Ectodermal cell (in vitro differentiated cells): Measurements from ENCODE around the gene FAM124A.

Experiments
- H3K27ac ChIP-seq: 2 replicates; pipeline ENCODE4 v1.7.0; 2013; ENCODE audit warnings: mild to moderate bottlenecking, low read depth, low read length; ENCODE audit not compliant: insufficient read depth, poor library complexity, severe bottlenecking
- H3K27me3 ChIP-seq: 2 replicates; pipeline ENCODE4 v1.7.0; 2013; ENCODE audit warnings: mild to moderate bottlenecking, low read length; ENCODE audit not compliant: insufficient read depth, control insufficient read depth, poor library complexity, severe bottlenecking
- H3K36me3 ChIP-seq: one replicate; pipeline ENCODE4 v1.7.0; 2013; ENCODE audit warnings: low read length; ENCODE audit not compliant: control insufficient read depth, insufficient read depth
- H3K4me1 ChIP-seq: one replicate; pipeline ENCODE4 v1.7.0; 2013; ENCODE audit warnings: low read length; ENCODE audit not compliant: control insufficient read depth, insufficient read depth
- H3K4me3 ChIP-seq: 2 replicates; pipeline ENCODE4 v1.7.0; 2013; ENCODE audit warnings: low read depth, low read length, control low read depth; ENCODE audit not compliant: insufficient read depth
- H3K9me3 ChIP-seq: 2 replicates; pipeline ENCODE4 v1.7.0; 2013; ENCODE audit warnings: mild to moderate bottlenecking, low read length, moderate library complexity; ENCODE audit not compliant: control insufficient read depth
- WGBS, 2 experiments: methylation state at CpG; one replicate each; pipeline ENCODE4 v1.1.7; 2013; ENCODE audit warnings: missing lambda C conversion rate in 2 of 2; 5-methylcytosine and 5-hydroxymethylcytosine counted together

The FAM124A gene

DNA sequence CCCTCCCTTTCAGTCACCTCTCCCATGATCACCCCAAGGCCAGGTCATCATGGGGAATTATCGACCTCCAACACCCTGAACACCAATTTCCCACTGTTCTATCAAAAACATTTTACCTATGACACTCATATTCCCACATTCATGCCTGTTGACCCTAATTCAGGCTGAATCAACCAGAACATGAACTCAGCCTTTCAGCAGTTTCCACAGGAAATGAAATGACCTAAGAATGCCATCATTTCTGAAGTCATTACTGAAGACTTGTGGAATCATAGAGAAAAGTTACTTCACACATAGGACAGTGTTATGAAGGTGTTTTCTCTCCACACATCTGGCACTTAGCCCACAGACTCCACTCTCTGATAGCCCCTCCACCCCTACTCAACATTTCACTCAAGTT is 29.9 kb upstream of the FAM124A start:
- H3K9me3 ChIP-seq: no peaks in the 10 kb centered on the region
- no peak overlapping the region for H3K4me3 ChIP-seq
- no peaks in the 10 kb centered on the region for H3K4me1 ChIP-seq
- 90% methylated on average over 1 of the region's 1 CpG for whole genome bisulfite sequencing, 2 experiments
- no peak overlapping the region for H3K27ac ChIP-seq
- no peaks in the 10 kb centered on the region for H3K36me3 ChIP-seq
- H3K27me3 ChIP-seq: no peaks in the 10 kb centered on the region

- Histone ChIP-seq H3K9me3 (no peaks in the 10 kb centered on the region), H3K4me1 (no peaks in the 10 kb centered on the region), H3K36me3 (no peaks in the 10 kb centered on the region), H3K4me3 (no peak overlapping the region), H3K27ac (no peak overlapping the region), H3K27me3 (no peaks in the 10 kb centered on the region)
- 94 to 97% methylated on average over 2 of the region's 2 CpGs for WGBS, 2 experiments
Observed at GRCh38 chr13:51193387-51193786, 28.8 kb upstream of the FAM124A start.

- no peaks in the 10 kb centered on the region for H3K9me3 ChIP-seq
- H3K27ac ChIP-seq: no peak overlapping the region
- H3K36me3 ChIP-seq: no peaks in the 10 kb centered on the region
- H3K4me3 ChIP-seq: no peak overlapping the region
- WGBS, 2 experiments: 93 to 95% methylated on average over 8 of the region's 8 CpGs
- H3K4me1 ChIP-seq: no peaks in the 10 kb centered on the region
- no peaks in the 10 kb centered on the region for H3K27me3 ChIP-seq
Observed at GRCh38 chr13:51194942-51195341, 27.3 kb upstream of the FAM124A start.

DNA sequence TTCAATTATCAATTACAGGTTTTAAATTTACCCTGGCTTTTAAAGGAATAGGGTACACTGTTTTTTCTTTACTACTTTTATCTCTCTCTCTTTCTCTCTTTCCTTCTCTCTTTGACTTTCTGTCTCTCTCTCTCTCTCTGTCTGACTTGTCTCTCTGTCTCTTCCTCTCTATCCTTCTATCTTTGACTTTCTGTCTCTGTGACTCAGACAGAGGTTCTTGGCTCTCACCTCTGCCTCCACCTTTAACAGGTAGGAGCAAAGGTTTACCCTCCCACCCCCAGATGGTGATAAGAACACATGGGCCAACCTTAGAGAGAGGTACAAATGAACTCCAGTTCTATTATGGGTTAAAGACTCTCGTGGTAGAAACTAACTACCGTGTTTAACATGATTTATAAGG is 20.3 kb upstream of the FAM124A start:
- Histone ChIP-seq H3K27ac (no peak overlapping the region), H3K4me3 (no peak overlapping the region), H3K36me3 (no peaks in the 10 kb centered on the region), H3K4me1 (no peaks in the 10 kb centered on the region), H3K27me3 (no peaks in the 10 kb centered on the region), H3K9me3 (no peaks in the 10 kb centered on the region)
- 83 to 94% methylated on average over 1 to 2 of the region's 2 CpGs for WGBS, 2 experiments

- Histone ChIP-seq H3K27me3 (no peaks in the 10 kb centered on the region), H3K4me1 (no peaks in the 10 kb centered on the region), H3K27ac (no peak overlapping the region), H3K9me3 (no peaks in the 10 kb centered on the region), H3K36me3 (no peaks in the 10 kb centered on the region), H3K4me3 (no peak overlapping the region)
- WGBS, 2 experiments: 98 to 100% methylated on average over 2 of the region's 2 CpGs
Observed at GRCh38 chr13:51202477-51203046, 19.6 kb upstream of the FAM124A start.

GRCh38 chr13:51206584-51206983 is 15.6 kb upstream of the FAM124A start:
- Histone ChIP-seq H3K9me3 (no peaks in the 10 kb centered on the region), H3K4me3 (no peak overlapping the region), H3K27me3 (no peaks in the 10 kb centered on the region), H3K4me1 (no peaks in the 10 kb centered on the region), H3K27ac (no peak overlapping the region), H3K36me3 (no peaks in the 10 kb centered on the region)
- WGBS, 2 experiments: 82 to 90% methylated on average over 3 of the region's 3 CpGs

DNA sequence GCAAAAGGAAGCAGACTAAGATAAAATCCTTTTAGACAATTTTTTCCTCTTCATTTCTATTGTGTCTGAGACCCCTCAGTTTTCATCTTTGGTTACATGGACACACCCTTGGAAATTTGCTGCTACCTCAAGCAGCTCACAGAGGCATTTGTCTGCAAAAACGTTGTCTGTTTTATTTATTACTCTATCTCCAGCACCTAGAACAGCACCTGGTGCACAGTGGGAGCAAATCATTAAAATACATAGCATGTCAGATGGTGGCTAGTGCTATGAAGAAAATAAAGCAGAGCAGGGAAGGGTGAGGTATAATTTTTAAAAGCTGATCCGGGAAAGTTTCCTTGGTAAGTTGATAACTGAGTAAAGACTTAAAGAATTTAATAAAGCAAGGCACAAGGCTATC is 14.3 kb upstream of the FAM124A start:
- 76 to 82% methylated on average over 2 of the region's 2 CpGs for WGBS, 2 experiments
- no peaks in the 10 kb centered on the region for H3K9me3 ChIP-seq
- no peaks in the 10 kb centered on the region for H3K27me3 ChIP-seq
- H3K36me3 ChIP-seq: no peaks in the 10 kb centered on the region
- no peaks in the 10 kb centered on the region for H3K4me1 ChIP-seq
- H3K4me3 ChIP-seq: no peak overlapping the region
- no peak overlapping the region for H3K27ac ChIP-seq

- H3K27ac ChIP-seq: no peak overlapping the region
- no peak overlapping the region for H3K4me3 ChIP-seq
- no peaks in the 10 kb centered on the region for H3K36me3 ChIP-seq
- H3K9me3 ChIP-seq: no peaks in the 10 kb centered on the region
- H3K27me3 ChIP-seq: no peaks in the 10 kb centered on the region
- 76 to 82% methylated on average over 4 of the region's 4 CpGs for WGBS, 2 experiments
- no peaks in the 10 kb centered on the region for H3K4me1 ChIP-seq
Observed at GRCh38 chr13:51208716-51209115, 13.5 kb upstream of the FAM124A start.

DNA sequence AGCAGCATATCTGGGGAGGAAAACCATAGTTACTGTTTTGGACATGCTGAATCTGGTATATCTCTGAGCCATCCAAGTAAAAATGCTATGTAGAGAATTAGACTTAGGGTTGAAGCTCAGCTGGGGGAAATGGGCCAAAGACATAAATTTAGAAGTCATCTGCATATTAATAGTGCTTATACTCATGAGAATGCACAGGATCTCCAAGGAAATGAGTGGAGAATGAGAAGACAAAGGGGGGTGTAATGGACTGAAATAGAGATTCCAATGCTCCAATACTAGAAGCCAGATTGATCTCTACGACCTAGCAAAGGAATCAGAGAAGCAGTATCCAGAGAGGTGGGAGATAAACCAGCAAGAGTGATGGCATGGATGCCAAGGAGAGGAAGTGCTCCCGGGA is 10.3 kb upstream of the FAM124A start:
- 80 to 84% methylated on average over 2 of the region's 2 CpGs for WGBS, 2 experiments
- Histone ChIP-seq H3K27me3 (no peaks in the 10 kb centered on the region), H3K9me3 (no peaks in the 10 kb centered on the region), H3K27ac (no peak overlapping the region), H3K36me3 (no peaks in the 10 kb centered on the region), H3K4me3 (no peak overlapping the region), H3K4me1 (no peaks in the 10 kb centered on the region)

DNA sequence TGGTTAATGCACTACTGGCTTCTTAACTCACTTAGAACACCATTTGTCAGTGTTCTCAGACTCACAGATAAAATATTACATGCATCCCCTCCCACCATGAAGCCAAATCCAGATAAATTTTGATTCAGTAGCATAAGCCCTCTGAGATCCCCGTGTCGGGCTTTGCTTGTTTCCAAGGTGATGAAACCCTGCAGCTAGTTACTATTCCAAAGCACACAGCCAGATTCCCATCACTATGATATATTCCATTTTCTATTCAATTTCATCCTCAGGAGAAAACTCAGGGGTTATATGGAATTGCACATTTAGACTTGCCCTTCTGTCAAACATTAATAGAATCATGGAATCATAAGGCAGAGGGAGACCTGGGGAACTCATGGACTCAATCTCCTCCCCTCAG is 9.4 kb upstream of the FAM124A start:
- Histone ChIP-seq H3K36me3 (no peaks in the 10 kb centered on the region), H3K27ac (no peak overlapping the region), H3K9me3 (no peaks in the 10 kb centered on the region), H3K27me3 (no peaks in the 10 kb centered on the region), H3K4me3 (no peak overlapping the region), H3K4me1 (no peaks in the 10 kb centered on the region)
- 90 to 94% methylated on average over 2 of the region's 2 CpGs for WGBS, 2 experiments

DNA sequence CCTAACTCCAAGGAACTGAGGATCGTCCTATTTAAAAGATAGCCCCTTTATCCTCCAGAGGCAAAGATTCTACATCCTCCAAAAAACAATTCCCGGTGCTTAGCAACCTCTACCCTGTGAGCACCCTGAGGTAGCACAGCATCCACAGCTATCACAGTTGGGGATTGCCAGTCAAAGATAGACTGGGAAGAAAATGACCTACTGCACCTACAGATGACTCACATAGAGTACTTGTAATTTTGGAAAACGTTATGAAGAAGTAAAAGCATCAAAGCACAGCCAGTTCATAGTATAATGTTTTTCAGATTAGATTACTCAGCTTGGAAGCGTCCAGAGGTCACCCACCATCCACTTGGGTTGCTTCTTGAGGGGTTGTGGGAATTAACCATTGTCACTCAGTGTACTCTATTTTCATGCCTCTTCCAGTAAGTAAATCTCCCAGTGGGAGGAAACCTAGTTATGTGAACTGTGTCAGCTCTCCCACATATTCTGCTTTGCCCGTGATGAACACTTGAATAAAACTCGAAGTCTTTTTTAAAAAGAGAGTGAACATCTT is 8.9 kb upstream of the FAM124A start:
- H3K4me1 ChIP-seq: no peaks in the 10 kb centered on the region
- no peaks in the 10 kb centered on the region for H3K27me3 ChIP-seq
- H3K27ac ChIP-seq: no peak overlapping the region
- H3K36me3 ChIP-seq: no peaks in the 10 kb centered on the region
- no peak overlapping the region for H3K4me3 ChIP-seq
- H3K9me3 ChIP-seq: no peaks in the 10 kb centered on the region
- 88 to 89% methylated on average over 6 of the region's 6 CpGs for WGBS, 2 experiments
